ENCODE results near the gene RSAD2.

DNA sequence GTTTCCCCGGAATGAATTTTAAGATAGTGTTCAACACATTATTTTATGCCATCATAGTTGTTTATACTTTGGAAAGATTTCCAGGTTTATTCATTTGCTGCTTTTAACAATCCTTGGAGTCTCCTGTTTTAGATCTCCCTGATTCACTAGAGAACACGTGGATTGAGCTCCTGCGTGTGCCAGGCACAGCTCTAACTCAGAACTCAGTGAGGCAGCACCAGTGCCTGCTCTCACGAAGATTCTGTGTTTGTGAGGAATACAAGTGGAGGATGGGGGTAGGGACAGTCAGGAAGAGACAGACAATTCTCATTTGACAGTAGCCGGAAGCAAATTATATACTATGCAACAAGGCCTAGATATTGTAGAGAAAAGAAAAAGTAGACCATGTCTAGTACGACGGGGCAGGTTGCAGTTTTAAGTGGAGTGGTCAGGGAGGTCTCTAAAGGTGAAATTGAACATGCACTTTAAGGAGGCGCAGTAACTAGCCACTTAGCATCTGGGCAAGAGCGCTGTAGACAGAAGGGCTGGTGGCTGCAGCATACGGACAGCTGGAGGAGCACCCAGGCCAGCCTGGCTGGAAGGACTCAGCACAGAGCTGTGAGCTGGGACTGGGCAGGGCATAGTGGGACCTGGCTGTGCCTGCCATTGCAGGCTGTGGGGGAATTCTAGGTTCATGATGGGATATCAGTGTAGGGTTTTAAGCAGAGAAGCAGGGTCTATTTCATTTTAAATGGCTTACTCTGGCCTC is 63.9 kb downstream of the RSAD2 start:
- TF ChIP-seq, protein P1, sequence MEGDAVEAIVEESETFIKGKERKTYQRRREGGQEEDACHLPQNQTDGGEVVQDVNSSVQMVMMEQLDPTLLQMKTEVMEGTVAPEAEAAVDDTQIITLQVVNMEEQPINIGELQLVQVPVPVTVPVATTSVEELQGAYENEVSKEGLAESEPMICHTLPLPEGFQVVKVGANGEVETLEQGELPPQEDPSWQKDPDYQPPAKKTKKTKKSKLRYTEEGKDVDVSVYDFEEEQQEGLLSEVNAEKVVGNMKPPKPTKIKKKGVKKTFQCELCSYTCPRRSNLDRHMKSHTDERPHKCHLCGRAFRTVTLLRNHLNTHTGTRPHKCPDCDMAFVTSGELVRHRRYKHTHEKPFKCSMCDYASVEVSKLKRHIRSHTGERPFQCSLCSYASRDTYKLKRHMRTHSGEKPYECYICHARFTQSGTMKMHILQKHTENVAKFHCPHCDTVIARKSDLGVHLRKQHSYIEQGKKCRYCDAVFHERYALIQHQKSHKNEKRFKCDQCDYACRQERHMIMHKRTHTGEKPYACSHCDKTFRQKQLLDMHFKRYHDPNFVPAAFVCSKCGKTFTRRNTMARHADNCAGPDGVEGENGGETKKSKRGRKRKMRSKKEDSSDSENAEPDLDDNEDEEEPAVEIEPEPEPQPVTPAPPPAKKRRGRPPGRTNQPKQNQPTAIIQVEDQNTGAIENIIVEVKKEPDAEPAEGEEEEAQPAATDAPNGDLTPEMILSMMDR (IDR thresholded peaks at IDR 0.05), result no peak
- TF ChIP-seq POLR2AphosphoS5 (IDR thresholded peaks at IDR 0.05) (no peak), POLR2A (IDR thresholded peaks at IDR 0.05) (no peak), EP300 (IDR thresholded peaks at IDR 0.05) (no peak)
